SK-N-SH treated with all-trans-retinoic acid at 6 μM for 48 hours (cell line): ENCODE measurements around the gene F5.

Source experiments
- ATAC-seq: fragments of 200-7000 bp; cut with Tn5 transposase; 3 replicates; pipeline ENCODE4 v1.9.1; 2020; ENCODE audit warnings: mild to moderate bottlenecking, moderate library complexity
- ARNTL ChIP-seq: fragments of 450-650 bp; formaldehyde crosslinking; IDR thresholded peaks from 2 replicates; pipeline ENCODE4 v1.5.0; 2020; ENCODE audit warnings: low read depth, mild to moderate bottlenecking, moderate library complexity, borderline replicate concordance
- BACH2 ChIP-seq: fragments of 250-450 bp; sonication (Bioruptor Pico); IDR thresholded peaks from 2 replicates; pipeline ENCODE4 v1.9.0; 2021; ENCODE audit warnings: mild to moderate bottlenecking, borderline replicate concordance
- CREB5 ChIP-seq: fragments of 250-450 bp; sonication (Bioruptor Pico); IDR thresholded peaks from 2 replicates; pipeline ENCODE4 v1.5.1; 2020; ENCODE audit warnings: low read depth, mild to moderate bottlenecking, moderate library complexity
- CSDC2 ChIP-seq: fragments of 250-450 bp; sonication (Bioruptor Pico); IDR thresholded peaks from 2 replicates; pipeline ENCODE4 v1.5.0; 2020; ENCODE audit warnings: mild to moderate bottlenecking, moderate library complexity
- CSRNP3 ChIP-seq: fragments of 250-450 bp; sonication (Bioruptor Pico); IDR thresholded peaks from 2 replicates; pipeline ENCODE4 v1.5.1; 2021; ENCODE audit warnings: mild to moderate bottlenecking, moderate library complexity
- ISL1 ChIP-seq: fragments of 250-450 bp; sonication (Bioruptor Pico); IDR thresholded peaks from 2 replicates; pipeline ENCODE4 v2.1.2; 2022; ENCODE audit warnings: mild to moderate bottlenecking, moderate library complexity
- POU6F1 ChIP-seq: fragments of 250-450 bp; sonication (Bioruptor Pico); IDR thresholded peaks from 2 replicates; pipeline ENCODE4 v1.8.0; 2021; ENCODE audit warnings: low read depth, mild to moderate bottlenecking, moderate library complexity, borderline replicate concordance
- SNAI2 ChIP-seq: fragments of 250-450 bp; sonication (Bioruptor Pico); IDR thresholded peaks from 2 replicates; pipeline ENCODE4 v1.5.0; 2020; ENCODE audit warnings: mild to moderate bottlenecking, moderate library complexity
- TCF4 ChIP-seq: fragments of 250-450 bp; sonication (Bioruptor Pico); IDR thresholded peaks from 2 replicates; pipeline ENCODE4 v1.8.0; 2021; ENCODE audit warnings: mild to moderate bottlenecking, moderate library complexity, borderline replicate concordance
- TOX ChIP-seq: fragments of 250-450 bp; sonication (Bioruptor Pico); IDR thresholded peaks from 2 replicates; pipeline ENCODE4 v1.8.0; 2021; ENCODE audit warnings: mild to moderate bottlenecking, moderate library complexity, borderline replicate concordance
- TSHZ2 ChIP-seq: fragments of 250-450 bp; sonication (Bioruptor Pico); IDR thresholded peaks from 2 replicates; pipeline ENCODE4 v1.5.0; 2020; ENCODE audit warnings: mild to moderate bottlenecking, moderate library complexity
- ZC3H10 ChIP-seq: fragments of 250-450 bp; sonication (Bioruptor Pico); IDR thresholded peaks from 2 replicates; pipeline ENCODE4 v1.5.1; 2021; ENCODE audit warnings: mild to moderate bottlenecking, moderate library complexity
- ZFP3 ChIP-seq: fragments of 250-450 bp; sonication (Bioruptor Pico); IDR thresholded peaks from 2 replicates; pipeline ENCODE4 v1.5.0; 2020; ENCODE audit warnings: mild to moderate bottlenecking, moderate library complexity
- ZNF565 ChIP-seq: fragments of 450-650 bp; formaldehyde crosslinking; conservative IDR thresholded peaks from 2 replicates; pipeline ENCODE4 v1.5.0; 2020; ENCODE audit warnings: low read depth, mild to moderate bottlenecking, moderate library complexity
- ZNF70 ChIP-seq: fragments of 450-650 bp; formaldehyde crosslinking; IDR thresholded peaks from 2 replicates; pipeline ENCODE4 v1.5.0; 2020; ENCODE audit warnings: mild to moderate bottlenecking, moderate library complexity
- TF ChIP-seq, protein P1 (sequence below): fragments of 250-450 bp; sonication (Bioruptor Pico); IDR thresholded peaks from 2 replicates; pipeline ENCODE4 v1.8.0; 2020; ENCODE audit warnings: mild to moderate bottlenecking, moderate library complexity, borderline replicate concordance

Gene F5

DNA sequence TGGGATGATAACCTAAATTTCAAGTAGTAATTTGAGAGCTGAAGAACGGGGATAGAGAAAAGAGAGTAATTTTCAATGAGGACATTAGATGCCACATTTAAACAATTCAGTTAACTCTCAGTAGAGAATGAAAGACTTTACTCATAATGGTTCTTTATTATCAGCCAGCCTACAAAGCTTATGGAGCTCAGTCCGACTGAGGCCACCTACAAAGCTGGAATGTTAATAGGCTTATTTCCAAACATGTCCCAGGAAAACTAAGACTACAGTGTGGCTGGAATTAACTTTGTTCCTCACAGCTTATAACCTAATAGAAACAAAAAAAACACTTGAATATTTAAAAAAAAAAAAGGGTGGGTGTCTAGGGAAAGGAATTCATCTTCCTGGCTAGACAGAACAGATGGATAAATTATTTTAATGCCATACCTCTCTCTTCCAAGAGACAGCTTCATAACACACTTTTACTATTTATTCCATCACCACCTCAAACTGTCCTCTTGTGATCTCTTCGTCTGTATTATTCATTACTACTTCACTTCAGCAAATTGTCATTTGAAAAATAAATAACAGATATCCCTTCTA is 110.4 kb downstream of the F5 start (continued):
- TF ChIP-seq POU6F1 (no peak), ARNTL (CRISPR knock-in tag) (no peak), SNAI2 (no peak), ZFP3 (CRISPR knock-in tag) (no peak), CSDC2 (no peak), CREB5 (CRISPR knock-in tag) (no peak)

GRCh38 chr1:169474302-169474995 is 111.8 kb downstream of the F5 start:
- ATAC-seq = no peak

More at GRCh38 chr1:169474302-169474995, 111.8 kb downstream of the F5 start:
- TF ChIP-seq ISL1 (CRISPR knock-in tag) (no peak), TCF4 (CRISPR knock-in tag) (no peak), ZC3H10 (CRISPR knock-in tag) (no peak), CREB5 (CRISPR knock-in tag) (no peak), ZNF70 (no peak), TSHZ2 (CRISPR knock-in tag) (no peak), ZNF565 (CRISPR knock-in tag) (no peak), TOX (CRISPR knock-in tag) (no peak), CSRNP3 (CRISPR knock-in tag) (no peak), BACH2 (CRISPR knock-in tag) (no peak), SNAI2 (no peak)
- TF ChIP-seq, protein P1, sequence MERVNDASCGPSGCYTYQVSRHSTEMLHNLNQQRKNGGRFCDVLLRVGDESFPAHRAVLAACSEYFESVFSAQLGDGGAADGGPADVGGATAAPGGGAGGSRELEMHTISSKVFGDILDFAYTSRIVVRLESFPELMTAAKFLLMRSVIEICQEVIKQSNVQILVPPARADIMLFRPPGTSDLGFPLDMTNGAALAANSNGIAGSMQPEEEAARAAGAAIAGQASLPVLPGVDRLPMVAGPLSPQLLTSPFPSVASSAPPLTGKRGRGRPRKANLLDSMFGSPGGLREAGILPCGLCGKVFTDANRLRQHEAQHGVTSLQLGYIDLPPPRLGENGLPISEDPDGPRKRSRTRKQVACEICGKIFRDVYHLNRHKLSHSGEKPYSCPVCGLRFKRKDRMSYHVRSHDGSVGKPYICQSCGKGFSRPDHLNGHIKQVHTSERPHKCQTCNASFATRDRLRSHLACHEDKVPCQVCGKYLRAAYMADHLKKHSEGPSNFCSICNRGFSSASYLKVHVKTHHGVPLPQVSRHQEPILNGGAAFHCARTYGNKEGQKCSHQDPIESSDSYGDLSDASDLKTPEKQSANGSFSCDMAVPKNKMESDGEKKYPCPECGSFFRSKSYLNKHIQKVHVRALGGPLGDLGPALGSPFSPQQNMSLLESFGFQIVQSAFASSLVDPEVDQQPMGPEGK = no peak
